H9 (cell line): ENCODE results near the gene DMD. TPM values are rescaled to one million over a fixed set of nuclear protein-coding genes. Genes with fewer than 3 reads are reported as not detected.

Experiments
- DNase-seq: peaks from one replicate; pipeline ENCODE4 v3.0.0-alpha.2; 2017
- H2AFZ ChIP-seq: one replicate; pipeline ENCODE4 v1.6.1; 2013; ENCODE audit warnings: mild to moderate bottlenecking, low read length, control low read depth, moderate library complexity
- H2AK5ac ChIP-seq: 2 replicates; pipeline ENCODE4 v1.6.1; 2013; ENCODE audit warnings: low read length, control low read depth, mixed read lengths; ENCODE audit not compliant: insufficient read length
- H2BK120ac ChIP-seq: one replicate; pipeline ENCODE4 v1.6.1; 2013; ENCODE audit warnings: low read depth, mild to moderate bottlenecking, low read length, control low read depth, inconsistent platforms; ENCODE audit not compliant: poor library complexity, severe bottlenecking
- H2BK12ac ChIP-seq: 2 replicates; pipeline ENCODE4 v1.6.1; 2013; ENCODE audit warnings: low read length, control low read depth, mixed read lengths, low read depth; ENCODE audit not compliant: insufficient read length
- H2BK15ac ChIP-seq: 2 replicates; pipeline ENCODE4 v1.6.1; 2013; ENCODE audit warnings: low read depth, low read length, control low read depth
- H2BK20ac ChIP-seq: one replicate; pipeline ENCODE4 v1.6.1; 2013; ENCODE audit warnings: low read depth, mild to moderate bottlenecking, low read length, control low read depth, inconsistent platforms; ENCODE audit not compliant: poor library complexity, severe bottlenecking
- H2BK5ac ChIP-seq: 2 replicates; pipeline ENCODE4 v1.6.1; 2013; ENCODE audit warnings: low read length, control low read depth, mixed read lengths; ENCODE audit not compliant: insufficient read length
- H3K14ac ChIP-seq: 2 replicates; pipeline ENCODE4 v1.6.1; 2013; ENCODE audit warnings: low read length, control low read depth; ENCODE audit not compliant: insufficient read depth
- H3K18ac ChIP-seq: 2 replicates; pipeline ENCODE4 v1.6.1; 2013; ENCODE audit warnings: low read depth, mild to moderate bottlenecking, mixed read lengths, low read length, control low read depth; ENCODE audit not compliant: insufficient read length
- H3K23ac ChIP-seq: 2 replicates; pipeline ENCODE4 v1.6.1; 2013; ENCODE audit warnings: low read length, control low read depth, mixed read lengths, low read depth; ENCODE audit not compliant: insufficient read length
- H3K23me2 ChIP-seq: 2 replicates; pipeline ENCODE4 v1.6.1; 2013; ENCODE audit warnings: low read depth, mild to moderate bottlenecking, mixed read lengths, low read length, control low read depth; ENCODE audit not compliant: insufficient read length, poor library complexity, severe bottlenecking
- H3K27ac ChIP-seq: 2 replicates; pipeline ENCODE4 v1.5.1; 2013; ENCODE audit warnings: low read length, control low read depth, mixed read lengths, low read depth; ENCODE audit not compliant: insufficient read length
- H3K27me3 ChIP-seq: 2 replicates; pipeline ENCODE4 v1.6.1; 2013; ENCODE audit warnings: low read length, control low read depth, inconsistent platforms; ENCODE audit not compliant: insufficient read depth
- H3K4ac ChIP-seq: 2 replicates; pipeline ENCODE4 v1.6.1; 2013; ENCODE audit warnings: low read depth, mild to moderate bottlenecking, control low read depth, inconsistent platforms, low read length, moderate library complexity
- H3K4me1 ChIP-seq: 2 replicates; pipeline ENCODE4 v1.6.1; 2013; ENCODE audit warnings: low read length, control low read depth, inconsistent platforms; ENCODE audit not compliant: insufficient read depth
- H3K4me2 ChIP-seq: 2 replicates; pipeline ENCODE4 v1.6.1; 2013; ENCODE audit warnings: low read length, control low read depth, mixed read lengths; ENCODE audit not compliant: insufficient read length, insufficient read depth
- H3K56ac ChIP-seq: 2 replicates; pipeline ENCODE4 v1.6.1; 2013; ENCODE audit warnings: low read depth, mild to moderate bottlenecking, mixed read lengths, low read length, control low read depth; ENCODE audit not compliant: insufficient read length
- H3K79me1 ChIP-seq: 2 replicates; pipeline ENCODE4 v1.6.1; 2013; ENCODE audit warnings: low read depth, mild to moderate bottlenecking, moderate library complexity, low read length, control low read depth, inconsistent platforms; ENCODE audit not compliant: insufficient read depth, poor library complexity, severe bottlenecking
- H3K79me2 ChIP-seq: 2 replicates; pipeline ENCODE4 v1.6.1; 2013; ENCODE audit warnings: low read length, control low read depth, inconsistent platforms; ENCODE audit not compliant: insufficient read depth
- H3K9ac ChIP-seq: 2 replicates; pipeline ENCODE4 v1.6.1; 2013; ENCODE audit warnings: low read length, control low read depth, mixed read lengths; ENCODE audit not compliant: insufficient read length; ENCODE audit errors: extremely low read depth
- H3K9me3 ChIP-seq: one replicate; pipeline ENCODE4 v1.6.1; 2013; ENCODE audit warnings: low read depth, low read length, inconsistent platforms; ENCODE audit not compliant: control insufficient read depth
- H3T11ph ChIP-seq: one replicate; pipeline ENCODE4 v1.6.1; 2013; ENCODE audit warnings: mild to moderate bottlenecking, low read length, control low read depth, inconsistent platforms
- H4K20me1 ChIP-seq: one replicate; pipeline ENCODE4 v1.6.1; 2013; ENCODE audit not compliant: control insufficient read depth, insufficient read length, insufficient read depth
- H4K5ac ChIP-seq: 2 replicates; pipeline ENCODE4 v1.6.1; 2013; ENCODE audit warnings: low read depth, mild to moderate bottlenecking, mixed read lengths, low read length, control low read depth; ENCODE audit not compliant: insufficient read length
- H4K8ac ChIP-seq: replicated peaks from 2 replicates; pipeline ENCODE4 v1.6.1; 2013; ENCODE audit warnings: low read length, control low read depth, mixed read lengths, low read depth; ENCODE audit not compliant: insufficient read length
- H4K91ac ChIP-seq: 2 replicates; pipeline ENCODE4 v1.6.1; 2013; ENCODE audit warnings: low read depth, mild to moderate bottlenecking, moderate library complexity, mixed read lengths, low read length, control low read depth; ENCODE audit not compliant: insufficient read length
- H3K27ac Mint-ChIP-seq, 3 experiments: 2 replicates in 2 of 3; 3 replicates in 1 of 3; pipeline ENCODE4 v1.8.0; 2020 to 2021; ENCODE audit warnings: mixed read lengths in 3 of 3, mild to moderate bottlenecking in 1 of 3, moderate library complexity in 1 of 3
- H3K27me3 Mint-ChIP-seq: 2 replicates; pipeline ENCODE4 v1.8.0; 2021; ENCODE audit warnings: low read depth, mild to moderate bottlenecking, moderate library complexity, mixed read lengths
- H3K36me3 Mint-ChIP-seq, 3 experiments: 2 replicates in 2 of 3; 3 replicates in 1 of 3; pipeline ENCODE4 v1.8.0; 2020 to 2021; ENCODE audit warnings: low read depth in 3 of 3, mixed read lengths in 3 of 3; ENCODE audit not compliant: insufficient read depth in 1 of 3
- H3K4me1 Mint-ChIP-seq, 2 experiments: 2 replicates each; pipeline ENCODE4 v1.8.0; 2020; ENCODE audit warnings: mixed read lengths in 2 of 2
- H3K4me3 Mint-ChIP-seq, 2 experiments: 2 replicates in 1 of 2; 3 replicates in 1 of 2; pipeline ENCODE4 v1.8.0; 2020 to 2021; ENCODE audit warnings: mild to moderate bottlenecking in 2 of 2, mixed read lengths in 2 of 2, moderate library complexity in 1 of 2
- H3K9me3 Mint-ChIP-seq, 2 experiments: 2 replicates in 1 of 2; 3 replicates in 1 of 2; pipeline ENCODE4 v1.8.0; 2020; ENCODE audit warnings: mild to moderate bottlenecking in 2 of 2, mixed read lengths in 2 of 2, moderate library complexity in 1 of 2
- CTCF ChIP-seq: fragments of 200-600 bp; sonication (generic); conservative IDR thresholded peaks from 3 replicates; pipeline ENCODE4 v1.8.0; 2021; ENCODE audit warnings: antibody characterized with exemption, mild to moderate bottlenecking
- WGBS: extraction: QIAGEN DNeasy Blood & Tissue Kit; methylation state at CpG from one replicate; pipeline ENCODE4 v1.1.7; 2013; ENCODE audit warnings: missing lambda C conversion rate, low lambda C conversion rate, mixed read lengths; ENCODE audit not compliant: insufficient read length; ENCODE audit errors: extremely low coverage; 5-methylcytosine and 5-hydroxymethylcytosine counted together
- total RNA-seq: library from RNA; stranded (reverse); gene quantifications from 2 replicates; pipeline ENCODE4 v1.2.1, GENCODE V29; 2021

DMD gene
- total RNA-seq, 1 experiment from 2014 or later, result 3.8 TPM

- H2AK5ac ChIP-seq, result no peak overlapping the region
- H3K4me3 Mint-ChIP-seq, result no peak overlapping the region
- H3K23ac ChIP-seq, result no peak overlapping the region
- no peak overlapping the region for H3K9ac ChIP-seq
- TF ChIP-seq CTCF, result no peak
- no peak for DNase-seq
- no peaks in the 10 kb centered on the region for H3K23me2 ChIP-seq
- H3K4me2 ChIP-seq, result no peak overlapping the region
- H3K14ac ChIP-seq, result no peak overlapping the region
- H2BK120ac ChIP-seq, result no peak overlapping the region
- no peak overlapping the region for H2BK12ac ChIP-seq
- peaks cover 0 to 5% (median 2%) of the 10 kb centered on the region in 3 experiments; a peak in 3 of 7 replicates for H3K36me3 Mint-ChIP-seq
- no peak overlapping the region for H3T11ph ChIP-seq
- H3K27me3 ChIP-seq, result no peaks in the 10 kb centered on the region
- no peak overlapping the region for H4K5ac ChIP-seq
- H2AFZ ChIP-seq, result no peak overlapping the region
- H3K9me3 ChIP-seq, result peaks cover 7% of the 10 kb centered on the region
- H2BK20ac ChIP-seq, result no peak overlapping the region
- H4K20me1 ChIP-seq, result no peaks in the 10 kb centered on the region
- H3K18ac ChIP-seq, result no peak overlapping the region
- H3K56ac ChIP-seq, result no peak overlapping the region
- no peak overlapping the region for H3K27ac ChIP-seq
- peaks cover 13 to 33% of the 10 kb centered on the region in 2 experiments for H3K9me3 Mint-ChIP-seq
- no peaks in the 10 kb centered on the region for H3K79me1 ChIP-seq
- no peaks in the 10 kb centered on the region for H3K4me1 ChIP-seq
- H3K4ac ChIP-seq, result no peak overlapping the region
- no peaks in the 10 kb centered on the region for H3K27me3 Mint-ChIP-seq
- no peak overlapping the region for H2BK15ac ChIP-seq
- no peak overlapping the region for H4K8ac ChIP-seq
- H3K79me2 ChIP-seq, result no peaks in the 10 kb centered on the region
- no peak overlapping the region for H3K27ac Mint-ChIP-seq
- H4K91ac ChIP-seq, result no peak overlapping the region
- H2BK5ac ChIP-seq, result no peak overlapping the region
- WGBS, result no CpG with 5 or more reads among the region's 10 CpGs
- H3K4me1 Mint-ChIP-seq, result peaks cover 2 to 3% of the 10 kb centered on the region in 2 experiments; a peak in 3 of 4 replicates
Measured at GRCh38 chrX:32591589-32591988, 619.8 kb downstream of the DMD start.
